ENCODE measurements around the gene THSD7A.
A peak's percentile ranks its signal among the peaks of the same experiment; 100 is the strongest.

THSD7A gene

GRCh38 chr7:11831736-11832495, at the start of gene THSD7A:
THSD7A (minus strand) TSS chr7:11832198; CDS start chr7:11831946, 252 bp downstream.
- peak; percentile 80 for DNase-seq (ENCODE audit: low spot score)

- no peak for DNase-seq (ENCODE audit: low spot score)
These were observed 49.7 kb upstream of the THSD7A start for GRCh38 chr7:11881680-11882079.

GRCh38 chr7:11875635-11876034, 43.6 kb upstream of the THSD7A start:
- no peak for DNase-seq (ENCODE audit: low spot score)

- DNase-seq (ENCODE audit: low spot score) = no peak
These were observed 33.7 kb upstream of the THSD7A start for GRCh38 chr7:11865671-11866070.

DNA sequence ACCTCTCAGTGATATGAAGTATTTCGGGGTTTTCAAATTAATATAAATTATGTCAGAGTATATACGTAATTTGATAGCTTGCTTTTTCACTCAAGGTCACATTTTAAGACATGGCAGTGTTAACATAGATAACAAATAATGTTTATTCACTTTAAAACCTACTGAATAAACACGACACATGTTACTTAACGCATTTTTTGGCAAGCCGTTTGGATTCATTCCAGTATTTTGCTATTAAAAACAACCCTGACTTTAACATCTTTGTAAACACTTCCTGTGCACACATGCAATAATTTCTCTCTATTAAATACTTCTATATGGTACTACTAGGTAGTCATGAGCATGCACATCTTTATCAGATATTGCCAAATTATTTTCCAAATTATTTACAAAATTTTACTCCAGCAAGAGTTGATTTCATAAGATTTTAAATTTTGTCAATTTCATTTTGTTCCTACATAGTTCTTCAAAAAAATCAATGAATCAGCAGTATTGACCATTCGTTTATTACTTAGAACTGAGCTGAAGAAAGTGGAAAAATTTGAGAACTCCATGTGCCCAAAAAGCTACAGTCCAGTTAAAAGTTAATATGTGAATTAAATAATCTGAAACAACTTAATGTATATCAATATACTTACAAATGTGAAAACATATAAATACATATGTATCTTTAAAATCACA, 26.8 kb upstream of the THSD7A start:
- DNase-seq (ENCODE audit: low spot score) = no peak

DNA sequence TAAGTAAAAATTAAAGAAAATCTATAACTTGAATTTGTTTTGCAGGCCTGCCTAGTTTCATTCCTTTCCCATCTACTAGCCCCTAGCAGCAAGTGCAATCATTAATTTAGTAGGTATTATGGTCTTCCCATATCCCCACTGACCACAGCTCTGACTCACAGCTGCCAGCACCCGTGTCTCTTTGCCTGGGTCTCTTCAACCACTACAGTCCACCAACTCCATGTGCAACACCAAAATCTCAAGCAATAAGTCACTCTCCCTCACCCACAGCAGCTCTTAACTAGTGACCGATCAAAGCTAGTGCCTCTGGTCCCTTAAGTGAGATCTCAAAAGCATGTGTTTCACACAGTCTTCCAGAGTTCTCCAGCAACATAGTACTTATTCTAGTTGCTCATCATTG, 26.0 kb upstream of the THSD7A start:
- DNase-seq (ENCODE audit: low spot score) = no peak

- no peak for DNase-seq (ENCODE audit: low spot score)
These were observed 16.3 kb upstream of the THSD7A start for GRCh38 chr7:11848251-11848650.

DNA sequence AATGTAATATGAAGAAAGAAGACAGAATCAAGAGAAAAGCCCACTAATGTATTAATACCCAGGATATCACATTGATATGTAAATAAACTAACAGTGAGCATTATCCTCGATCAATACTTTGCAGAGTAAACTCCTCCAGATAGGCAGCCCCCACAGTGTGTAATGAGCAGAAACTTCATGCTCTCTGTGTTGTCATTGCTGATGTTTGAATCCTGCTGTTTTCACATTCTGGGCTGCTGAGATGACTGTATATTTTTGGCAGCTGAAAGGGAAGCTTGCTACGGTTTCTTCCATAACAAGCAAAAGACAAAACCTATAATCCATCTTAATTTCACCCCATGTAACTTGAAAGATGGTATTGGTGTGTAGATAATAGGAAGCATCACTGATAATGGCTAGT, 15.3 kb upstream of the THSD7A start:
- DNase-seq (ENCODE audit: low spot score) = no peak

GRCh38 chr7:11846361-11846955, 14.5 kb upstream of the THSD7A start:
- no peak for DNase-seq (ENCODE audit: low spot score)

DNA sequence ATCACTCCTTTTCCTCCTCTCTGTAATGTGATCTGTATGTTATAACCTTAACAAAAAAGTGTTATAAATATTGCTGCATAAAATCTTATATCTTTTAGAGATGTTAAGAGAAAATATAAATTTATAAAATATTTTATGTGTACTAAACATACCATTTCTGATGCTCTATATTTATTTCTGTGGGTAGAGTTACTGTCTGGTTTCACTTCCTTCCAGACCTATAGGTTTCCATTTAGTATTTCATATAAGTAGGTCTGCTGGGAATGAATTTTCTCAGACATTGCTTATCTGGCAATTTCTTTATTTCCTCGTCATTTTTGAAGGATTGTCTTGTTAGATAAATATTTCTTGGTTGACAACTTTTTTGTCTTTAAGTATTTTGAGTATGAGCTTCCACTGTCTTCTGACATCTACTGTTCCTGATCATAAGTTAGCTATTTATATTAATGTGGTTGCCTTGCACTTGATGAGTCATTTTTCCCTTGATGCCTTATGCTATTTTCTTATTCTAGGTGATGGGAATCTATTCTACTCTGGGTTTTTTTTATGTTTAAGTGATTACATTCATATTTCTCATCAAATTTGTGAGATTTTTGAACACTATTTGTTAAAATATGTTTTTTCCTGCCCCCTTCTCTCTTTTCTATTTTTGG, 11.2 kb upstream of the THSD7A start:
- DNase-seq (ENCODE audit: low spot score) = no peak

- no peak for DNase-seq (ENCODE audit: low spot score)
These were observed 9.7 kb upstream of the THSD7A start for GRCh38 chr7:11841657-11842056.

DNA sequence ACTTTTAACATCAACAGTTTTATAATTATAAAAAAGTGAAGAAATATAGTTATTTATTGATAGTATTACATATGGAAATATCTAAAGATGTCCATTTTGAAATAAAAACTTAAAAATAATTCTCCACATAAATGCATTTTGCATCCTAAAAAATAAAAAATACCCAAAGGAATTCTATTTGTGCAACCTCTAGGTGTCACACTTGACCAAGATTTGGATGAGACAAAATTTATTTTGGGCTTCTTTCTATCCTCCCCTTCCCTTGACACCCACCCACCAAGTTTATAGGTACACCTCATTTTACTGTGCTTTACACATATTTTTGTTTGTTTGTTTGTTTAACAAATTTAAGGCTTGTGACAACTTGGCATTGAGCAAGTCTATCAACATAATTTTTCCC, 3.3 kb upstream of the THSD7A start:
- DNase-seq (ENCODE audit: low spot score) = no peak

DNA sequence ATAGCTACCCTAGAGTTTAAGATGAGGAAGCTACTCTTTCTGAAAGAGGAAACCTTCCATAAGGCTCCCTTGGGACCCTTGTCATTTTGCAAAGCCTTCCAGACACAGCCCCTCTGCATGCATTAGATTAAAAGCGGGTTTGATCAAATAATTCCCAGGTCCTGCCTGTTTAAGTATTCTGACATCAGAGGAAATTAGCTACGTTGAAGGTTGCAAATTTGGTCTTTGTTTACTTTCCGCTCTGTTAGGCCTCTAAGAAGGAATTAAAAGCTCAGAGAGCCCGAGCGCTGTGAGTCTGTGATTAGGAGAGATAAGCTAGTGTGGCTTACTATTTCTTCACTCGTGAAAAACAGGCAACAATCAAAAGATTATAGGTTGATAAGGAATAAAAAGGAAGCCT, 1.4 kb upstream of the THSD7A start:
- no peak for DNase-seq (ENCODE audit: low spot score)

- peak; percentile 10 for DNase-seq (ENCODE audit: low spot score)
These were observed 752 bp downstream of the THSD7A start for GRCh38 chr7:11831156-11831735.

GRCh38 chr7:11830582-11831155, 1.3 kb downstream of the THSD7A start:
- DNase-seq (ENCODE audit: low spot score) = peak; percentile 18

GRCh38 chr7:11829954-11830353, 2.0 kb downstream of the THSD7A start:
- DNase-seq (ENCODE audit: low spot score) = no peak

DNA sequence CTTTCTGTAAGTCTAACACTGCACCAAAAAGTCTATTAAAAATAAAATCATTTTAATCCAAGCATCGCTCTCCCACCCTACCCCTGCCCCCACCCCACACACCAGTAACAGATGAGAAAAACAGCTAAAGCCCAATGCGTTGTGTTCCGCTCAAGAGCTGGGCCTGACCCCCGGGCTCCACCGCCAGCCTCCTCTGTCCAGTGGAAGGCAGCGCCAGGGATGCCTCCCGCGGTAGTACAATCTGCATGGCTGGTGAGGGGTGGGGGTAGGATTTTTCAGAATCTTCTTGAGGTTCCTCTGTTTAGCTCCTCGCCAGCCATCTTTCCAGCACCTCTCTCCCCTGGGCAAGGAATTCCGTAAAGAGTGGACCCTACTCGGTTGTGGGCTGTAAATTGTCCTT, 12.1 kb downstream of the THSD7A start:
- DNase-seq (ENCODE audit: low spot score) = no peak

- no peak for DNase-seq (ENCODE audit: low spot score)
These were observed 12.7 kb downstream of the THSD7A start for GRCh38 chr7:11819271-11819670.

DNA sequence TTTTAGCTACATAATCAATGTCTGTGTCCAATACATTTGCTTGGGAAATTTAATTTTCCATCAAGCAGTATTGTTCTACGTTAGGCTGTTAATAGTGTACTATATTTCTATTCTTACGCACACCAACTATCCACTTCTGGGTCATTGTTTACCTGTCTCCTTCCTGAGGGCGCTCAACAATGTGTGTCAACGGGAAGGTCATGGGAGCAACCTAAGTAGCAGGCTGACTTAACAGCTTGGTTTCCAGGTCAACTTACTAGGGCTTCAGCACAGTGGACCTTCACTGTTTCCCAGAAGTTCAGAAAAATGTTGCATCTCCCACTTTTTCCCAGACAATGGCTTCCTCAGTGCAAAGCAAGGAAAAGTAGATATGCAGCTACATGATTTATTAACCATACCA, 13.7 kb downstream of the THSD7A start:
- DNase-seq (ENCODE audit: low spot score) = no peak

- DNase-seq (ENCODE audit: low spot score) = no peak
These were observed 14.8 kb downstream of the THSD7A start for GRCh38 chr7:11817111-11817740.

DNA sequence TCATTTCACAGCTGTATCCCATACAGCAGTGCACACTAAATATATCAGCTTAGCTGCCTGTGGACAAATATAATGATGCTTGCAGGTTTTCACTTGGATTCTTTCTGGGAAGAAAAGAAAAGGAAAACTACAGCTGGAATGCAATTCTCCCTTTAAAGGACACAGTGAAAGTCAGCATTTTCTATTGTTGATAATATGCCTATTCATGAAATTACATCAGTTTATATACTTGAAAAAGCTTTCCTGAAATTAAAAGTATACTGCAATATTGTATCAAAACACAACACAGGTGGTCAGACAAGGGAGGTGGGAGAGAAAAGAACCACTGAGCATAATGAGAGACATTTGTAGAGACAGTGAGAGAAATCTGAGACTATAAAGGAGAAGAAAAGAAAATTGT, 20.3 kb downstream of the THSD7A start:
- no peak for DNase-seq (ENCODE audit: low spot score)

Measured in AG20443 (cell line).